ENCODE measurements around the gene TMEM41B. TPM values are rescaled to one million over a fixed set of nuclear protein-coding genes. Genes with fewer than 3 reads are reported as not detected.
"Not testable (repeated sequence)": the region's sequence is repeated elsewhere in the genome, so short reads cannot be mapped to it uniquely, and the experiment has no call there.

The TMEM41B gene
- total RNA-seq, 4 donors from 2014 or later: 52.7 to 86.7 (median 76.1) TPM

GRCh38 chr11:9330387-9331384 lies 16.3 kb upstream of the TMEM41B start:
- Histone ChIP-seq H3K9me3 (no peaks in the 10 kb centered on the region), H3K4me3 (replicated peaks in 1 of 3) (no peak overlapping the region), H3K36me3 (no peaks in the 10 kb centered on the region), H3K27ac (no peak overlapping the region), H3K27me3 (no peaks in the 10 kb centered on the region), H3K4me1 (no peaks in the 10 kb centered on the region)
- WGBS, 2 donors: 83 to 87% methylated on average over 10 of the region's 10 CpGs
- no peak for DNase-seq
- TF ChIP-seq CTCF (IDR thresholded peaks at IDR 0.05) (no peak), POLR2A (IDR thresholded peaks at IDR 0.05) (no peak)
- intact Hi-C loops (cut with DNase I): no loop called here

- DNase-seq: no peak
- H3K27me3 ChIP-seq: no peaks in the 10 kb centered on the region
- intact Hi-C loops (cut with DNase I): no loop called here
- H3K9me3 ChIP-seq: no peaks in the 10 kb centered on the region
- WGBS, 2 donors: 91 to 95% methylated on average over 3 of the region's 3 CpGs
- H3K4me1 ChIP-seq: peaks cover 2 to 16% of the 10 kb centered on the region in 2 donors
- H3K27ac ChIP-seq: no peak overlapping the region
- no peak for TF ChIP-seq POLR2A (IDR thresholded peaks at IDR 0.05)
- TF ChIP-seq CTCF (IDR thresholded peaks at IDR 0.05): no peak
- no peak overlapping the region for H3K4me3 ChIP-seq (replicated peaks in 1 of 3)
- no peaks in the 10 kb centered on the region for H3K36me3 ChIP-seq
Observed at GRCh38 chr11:9320047-9320446, 5.7 kb upstream of the TMEM41B start.

- peaks cover 5 to 17% of the 10 kb centered on the region in 2 donors for H3K4me1 ChIP-seq
- WGBS, 2 donors: 59 to 60% methylated on average over 4 of the region's 4 CpGs
- DNase-seq: peak; percentile 35 to 49
- intact Hi-C loops (cut with DNase I): loop anchor here (5.0 to 10.0 kb wide), 2 partner anchors 43 to 55 kb away; partner anchors contain the start of gene DENND5A
- not testable (repeated sequence) for H3K36me3 ChIP-seq; H3K9me3 ChIP-seq; H3K27me3 ChIP-seq; H3K4me3 ChIP-seq (replicated peaks in 1 of 3)
- H3K27ac ChIP-seq: peak overlapping the region in 2 of 3 donors; percentile 36 to 38
Observed at GRCh38 chr11:9319377-9320001, 5.1 kb upstream of the TMEM41B start.

- peaks cover 5 to 17% of the 10 kb centered on the region in 2 donors for H3K4me1 ChIP-seq
- not testable (repeated sequence) for H3K4me3 ChIP-seq (replicated peaks in 1 of 3); H3K27me3 ChIP-seq; H3K36me3 ChIP-seq; DNase-seq; H3K9me3 ChIP-seq
- intact Hi-C loops (cut with DNase I): loop anchor here (5.0 to 10.0 kb wide), 2 partner anchors 44 to 54 kb away; partner anchors contain the start of gene DENND5A
- 47% methylated on average over 18 of the region's 18 CpGs for WGBS, 2 donors
- peak overlapping the region in 1 of 3 donors; percentile 38 for H3K27ac ChIP-seq
Observed at GRCh38 chr11:9318442-9319376, 4.3 kb upstream of the TMEM41B start.

- intact Hi-C loops (cut with DNase I): loop anchor here (5.0 to 10.0 kb wide), 2 partner anchors 46 to 52 kb away; partner anchors contain the start of gene DENND5A
- H3K9me3 ChIP-seq: no peaks in the 10 kb centered on the region
- WGBS, 2 donors: 97 to 98% methylated on average over 2 of the region's 2 CpGs
Observed at GRCh38 chr11:9316334-9316733, 1.9 kb upstream of the TMEM41B start.

More at GRCh38 chr11:9316334-9316733, 1.9 kb upstream of the TMEM41B start:
- no peaks in the 10 kb centered on the region for H3K27me3 ChIP-seq
- TF ChIP-seq CTCF (IDR thresholded peaks at IDR 0.05): no peak
- no peak for TF ChIP-seq POLR2A (IDR thresholded peaks at IDR 0.05)
- DNase-seq: no peak
- peaks cover 17 to 27% of the 10 kb centered on the region in 2 donors for H3K4me1 ChIP-seq
- no peak overlapping the region for H3K27ac ChIP-seq
- H3K4me3 ChIP-seq (replicated peaks in 1 of 3): no peak overlapping the region
- H3K36me3 ChIP-seq: no peaks in the 10 kb centered on the region

Data from thyroid gland (tissue), 4 donors.